HG02970 (cell line): ENCODE results near the gene TMEM69.

ENCODE experiments used
- ATAC-seq: cut with Tn5 transposase; IDR thresholded peaks from one replicate; pipeline ENCODE4 v1.9.1; 2021; ENCODE audit warnings: mild to moderate bottlenecking, moderate library complexity, moderate number of reproducible peaks; ENCODE audit not compliant: unreplicated experiment, low FRiP score

The TMEM69 gene, protein sequence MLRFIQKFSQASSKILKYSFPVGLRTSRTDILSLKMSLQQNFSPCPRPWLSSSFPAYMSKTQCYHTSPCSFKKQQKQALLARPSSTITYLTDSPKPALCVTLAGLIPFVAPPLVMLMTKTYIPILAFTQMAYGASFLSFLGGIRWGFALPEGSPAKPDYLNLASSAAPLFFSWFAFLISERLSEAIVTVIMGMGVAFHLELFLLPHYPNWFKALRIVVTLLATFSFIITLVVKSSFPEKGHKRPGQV

DNA sequence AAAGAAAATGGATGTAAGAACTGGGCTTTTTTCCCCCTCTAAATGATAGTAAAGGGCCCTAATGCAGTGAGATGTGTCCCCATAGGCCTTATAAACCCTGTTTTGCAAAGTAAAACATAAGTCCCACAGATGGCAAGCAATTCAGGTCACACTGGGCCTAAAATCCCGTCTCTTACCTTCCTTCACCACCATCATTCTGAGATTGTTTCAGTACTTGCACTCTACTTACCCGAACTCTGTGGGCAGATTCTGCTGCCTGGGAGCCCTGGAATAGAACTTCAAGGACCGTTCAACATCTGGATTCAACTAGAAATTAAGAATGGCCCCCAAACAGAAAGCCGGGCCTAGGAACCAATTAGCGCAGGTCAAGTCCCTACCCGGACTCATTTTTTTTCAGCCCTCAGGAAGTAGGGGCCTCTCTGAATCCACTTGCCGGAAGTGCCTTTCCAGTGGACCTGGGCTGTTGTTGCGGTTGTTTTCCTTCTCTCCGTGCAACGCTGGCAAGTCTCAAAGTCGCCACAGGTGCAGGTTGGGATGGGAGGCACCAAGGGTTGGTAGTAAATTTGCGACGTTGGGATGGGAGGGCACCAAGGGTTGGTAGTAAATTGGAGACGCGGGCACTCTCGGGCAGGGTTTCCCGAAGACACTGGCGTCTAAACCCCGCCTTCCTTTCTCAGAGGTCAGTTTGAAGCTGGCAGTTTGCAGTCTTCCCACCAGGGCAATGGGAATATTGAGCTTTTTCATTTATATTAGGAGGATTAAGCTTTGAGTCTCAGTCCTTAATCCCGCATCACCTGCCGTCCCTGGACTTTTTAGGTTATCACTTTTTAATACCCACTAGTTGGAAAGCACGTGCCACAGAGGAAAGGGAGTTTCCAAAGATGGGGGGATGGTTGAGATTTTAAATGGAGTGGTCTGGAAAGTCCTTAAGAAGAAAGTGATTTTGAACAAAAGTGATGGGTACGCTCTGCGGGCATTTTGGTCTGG lies at the start of gene TMEM69:
Gene TMEM69 (plus strand): TSS at position 428 of the 987 bp plus-strand sequence. CDS start 2,888 bp downstream, outside the sequence.
- no peak for ATAC-seq

DNA sequence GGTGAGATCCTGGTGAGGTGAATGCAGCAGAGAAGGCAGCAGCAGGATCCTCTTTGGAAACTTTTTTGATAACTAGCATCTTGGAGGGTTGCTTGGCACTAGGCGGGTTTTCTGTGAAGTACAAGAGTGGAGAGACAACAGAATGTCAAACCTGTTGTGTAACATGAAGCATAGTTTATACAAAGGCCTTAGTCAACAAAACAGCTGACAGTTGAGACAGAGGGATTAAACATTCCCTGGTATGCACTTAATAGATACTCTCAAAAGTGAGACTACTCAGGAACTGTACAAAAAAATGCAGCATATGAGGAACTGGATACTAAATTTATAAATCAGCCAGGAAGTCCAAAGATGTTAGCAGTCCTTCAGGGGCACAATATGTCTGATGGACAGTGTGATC lies 47.7 kb upstream of the TMEM69 start:
- ATAC-seq: no peak

DNA sequence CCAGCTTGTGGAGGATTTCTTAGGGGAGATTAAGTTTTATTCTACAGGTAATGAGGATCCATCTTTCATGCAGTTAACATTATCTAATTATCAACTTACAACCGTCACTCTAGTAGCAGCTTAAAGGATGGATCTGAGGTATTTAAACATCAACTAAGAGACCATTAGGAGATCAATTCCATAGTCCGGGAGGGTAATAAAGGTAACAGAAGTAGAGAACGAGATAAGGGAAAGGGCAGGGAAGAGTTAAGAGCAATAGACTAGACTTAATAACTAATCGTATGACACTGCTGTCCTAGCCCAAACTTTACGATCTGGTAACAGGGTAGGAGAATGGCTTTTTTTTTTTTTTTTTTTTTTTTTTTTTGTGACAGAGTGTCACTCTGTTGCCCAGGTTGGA lies 44.7 kb upstream of the TMEM69 start:
- no peak for ATAC-seq

DNA sequence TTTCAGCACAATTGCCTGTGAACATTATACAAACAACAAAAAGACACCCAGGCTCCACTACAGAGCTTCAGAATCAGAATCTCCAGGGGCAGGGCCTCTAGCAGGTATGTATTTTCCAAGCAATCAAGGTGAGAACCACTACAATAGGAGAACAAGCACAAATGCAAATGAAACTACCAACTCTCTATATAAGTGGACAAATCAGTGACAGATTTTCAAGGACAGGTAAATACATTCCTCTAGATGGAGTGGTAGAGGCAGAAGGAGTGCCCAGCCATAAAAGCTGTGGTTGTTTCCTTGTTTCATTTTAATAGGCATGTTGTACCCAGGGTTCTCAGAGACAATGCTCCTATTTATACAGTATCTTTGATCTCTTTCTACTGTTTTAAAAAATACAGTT lies 44.0 kb upstream of the TMEM69 start:
- no peak for ATAC-seq

DNA sequence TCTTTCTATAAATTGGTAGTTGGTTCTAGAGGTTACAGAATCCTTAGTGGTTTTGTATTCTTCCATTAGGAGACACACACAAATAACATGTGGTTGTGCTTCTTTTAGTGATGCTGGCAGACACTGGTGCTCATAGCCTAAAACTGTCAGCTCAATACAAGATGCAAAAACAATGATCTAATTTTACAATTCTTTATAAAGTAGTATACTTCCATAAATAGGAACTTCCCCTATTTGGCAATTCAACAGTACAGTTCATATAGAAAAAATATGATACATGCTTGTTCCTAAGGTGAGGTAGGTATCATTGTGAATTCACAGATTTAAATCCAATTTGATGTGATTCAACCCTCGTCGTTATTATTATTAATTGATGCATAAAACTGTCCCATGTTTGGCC lies 43.3 kb upstream of the TMEM69 start:
- ATAC-seq: no peak

DNA sequence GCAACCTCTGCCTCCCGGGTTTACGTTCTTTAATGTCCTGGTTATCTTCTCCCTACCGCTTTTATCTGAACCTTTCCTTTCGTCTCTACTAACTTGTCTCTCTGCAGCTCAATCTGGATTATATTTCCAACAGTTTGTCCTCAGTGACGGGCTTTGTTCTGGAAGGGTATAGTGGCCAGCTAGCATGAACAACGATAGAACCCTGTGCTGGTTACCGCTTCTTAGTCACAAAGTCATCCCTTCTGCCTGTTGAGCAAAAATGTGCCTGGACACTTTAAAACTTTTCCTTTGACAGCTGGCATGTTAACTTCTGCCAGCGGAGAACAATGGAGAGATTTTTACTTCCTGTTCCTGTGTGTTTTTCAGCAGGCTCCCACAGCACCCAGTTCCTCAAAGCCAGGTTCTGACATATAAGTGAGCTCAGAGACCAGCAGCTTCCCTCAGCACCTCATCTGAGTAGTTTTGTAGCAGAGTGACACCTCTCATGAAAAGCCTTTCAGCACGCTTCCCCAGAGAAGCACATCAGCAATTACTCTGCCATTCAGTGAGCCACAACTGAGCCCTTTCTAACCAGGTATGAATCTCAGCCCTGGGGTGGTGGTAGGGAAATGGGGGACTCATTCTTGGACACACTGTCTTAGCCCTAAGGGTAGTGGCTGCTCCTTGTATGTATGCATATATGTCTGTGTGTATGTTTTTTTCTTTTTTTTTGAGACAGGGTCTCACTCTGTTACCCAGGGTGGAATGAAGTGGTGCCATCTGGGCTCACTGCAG lies 40.5 kb upstream of the TMEM69 start:
- no peak for ATAC-seq

DNA sequence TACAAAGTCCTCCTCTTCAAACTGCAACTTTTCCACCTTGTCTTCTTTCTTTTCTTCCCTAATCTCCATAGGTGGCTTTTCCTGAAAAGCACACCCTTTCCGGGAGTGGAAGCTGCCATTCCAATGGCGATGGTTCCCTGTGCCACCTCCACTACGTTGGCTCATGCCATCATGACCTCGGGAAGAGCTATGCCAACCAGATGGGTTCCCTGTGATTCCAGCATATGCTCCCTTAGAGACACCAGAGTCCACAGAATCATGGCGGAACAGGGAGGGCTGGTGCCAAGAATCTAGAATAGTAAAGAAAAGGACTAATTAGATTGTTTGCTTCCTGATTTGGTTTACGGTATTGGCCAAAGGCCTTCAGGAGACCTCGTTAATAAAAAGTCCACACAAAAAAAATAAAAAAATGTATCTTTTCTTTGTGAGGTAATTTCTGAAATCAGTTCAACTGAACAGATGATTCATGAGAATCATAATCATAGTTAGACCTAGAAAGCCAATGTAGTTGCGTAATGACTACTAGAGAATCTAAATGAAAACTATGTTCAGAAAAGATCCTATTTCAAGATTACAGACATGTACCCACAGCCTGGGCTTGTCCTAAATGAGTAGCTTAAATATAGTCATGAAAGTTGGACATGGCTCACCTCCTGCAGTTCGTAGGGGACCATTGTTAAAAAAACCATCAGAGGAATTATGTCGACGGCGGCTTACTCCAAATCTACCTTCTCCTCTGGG lies 33.3 kb upstream of the TMEM69 start:
- no peak for ATAC-seq

DNA sequence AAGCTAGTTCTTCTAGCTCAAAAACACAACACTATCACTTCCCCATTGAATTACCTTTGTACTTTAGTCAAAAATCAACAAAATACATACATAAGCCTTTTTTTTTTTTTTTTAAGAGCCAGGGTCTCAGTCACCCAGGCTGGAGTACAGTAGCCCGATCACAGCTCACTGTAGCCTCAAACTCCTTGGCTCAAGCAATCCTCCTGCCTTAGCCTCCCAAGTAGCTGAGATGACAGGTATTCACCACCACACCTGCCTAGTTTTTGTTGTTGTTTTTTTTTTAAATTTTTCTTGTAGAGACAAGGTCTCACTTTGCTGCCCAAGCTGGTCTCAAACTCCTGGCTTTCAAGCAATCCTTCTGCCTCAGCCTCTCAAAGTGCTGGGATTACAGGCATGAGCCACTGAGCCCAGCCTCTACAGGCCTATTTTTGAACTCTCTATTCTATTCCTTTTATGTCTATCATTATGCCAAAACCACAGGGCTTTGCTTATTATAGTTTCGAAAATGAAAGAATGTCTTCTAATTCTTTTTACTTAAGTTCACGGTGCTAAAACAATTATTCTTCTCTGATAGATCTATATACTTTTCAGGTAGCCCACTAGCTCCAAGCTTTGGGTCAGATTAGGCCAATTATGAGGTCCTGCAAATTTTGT lies 31.3 kb upstream of the TMEM69 start:
- ATAC-seq: no peak

DNA sequence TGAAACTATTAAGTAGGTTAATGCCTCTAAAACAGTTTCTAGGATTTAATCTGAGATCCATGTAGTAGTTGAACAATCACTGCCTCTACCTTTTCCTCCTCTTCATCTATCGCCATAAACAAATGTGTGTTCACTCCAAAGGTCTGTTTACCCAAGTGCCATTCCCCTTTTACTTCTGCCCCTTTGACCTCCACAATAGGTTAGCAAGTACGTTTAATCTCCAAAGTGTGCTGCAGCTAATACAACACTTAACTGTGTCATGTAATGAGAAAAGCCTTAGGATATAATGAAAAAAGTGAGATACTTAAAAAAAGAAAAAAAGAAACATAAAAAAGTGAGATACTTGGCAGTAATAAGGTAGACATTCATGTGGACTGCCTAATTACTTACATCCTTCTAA lies 29.8 kb upstream of the TMEM69 start:
- no peak for ATAC-seq

DNA sequence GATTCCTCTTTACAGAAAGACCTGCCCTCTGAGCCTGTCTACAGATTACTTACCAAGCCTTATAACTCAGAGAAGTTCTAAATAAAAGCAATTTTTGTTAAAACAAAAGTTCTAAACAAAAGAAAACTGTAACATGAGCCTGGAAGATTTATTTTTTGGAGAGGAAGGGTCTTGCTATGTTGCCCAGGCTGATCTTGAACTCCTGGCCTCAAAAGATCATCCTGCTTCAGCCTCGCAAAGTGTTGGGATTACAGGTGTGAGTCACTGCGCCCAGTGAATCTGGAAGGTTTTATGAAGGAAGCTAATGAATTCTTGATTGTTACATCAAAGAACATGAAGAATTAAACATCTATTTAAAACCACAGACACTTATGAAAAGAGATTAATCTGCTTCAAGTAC lies 28.8 kb upstream of the TMEM69 start:
- no peak for ATAC-seq

DNA sequence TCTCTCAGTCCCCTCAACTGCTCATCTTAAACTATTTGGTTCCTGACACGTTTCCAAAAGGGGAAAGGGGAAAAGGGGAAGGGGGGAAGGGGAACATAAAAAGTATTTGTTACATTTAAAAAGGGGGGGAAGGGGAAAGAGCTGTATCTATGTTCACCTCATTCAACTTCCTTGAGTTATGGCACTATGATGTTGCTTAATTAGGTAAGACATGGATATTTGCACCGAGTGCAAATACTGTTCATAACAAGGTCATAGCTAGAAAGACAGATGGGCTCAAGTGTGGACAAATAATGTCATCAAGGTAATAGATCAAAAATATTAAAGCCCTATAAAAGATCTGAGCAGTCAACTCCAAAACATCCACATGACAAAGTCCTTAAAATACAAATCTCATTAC lies 27.6 kb upstream of the TMEM69 start:
- ATAC-seq: no peak

DNA sequence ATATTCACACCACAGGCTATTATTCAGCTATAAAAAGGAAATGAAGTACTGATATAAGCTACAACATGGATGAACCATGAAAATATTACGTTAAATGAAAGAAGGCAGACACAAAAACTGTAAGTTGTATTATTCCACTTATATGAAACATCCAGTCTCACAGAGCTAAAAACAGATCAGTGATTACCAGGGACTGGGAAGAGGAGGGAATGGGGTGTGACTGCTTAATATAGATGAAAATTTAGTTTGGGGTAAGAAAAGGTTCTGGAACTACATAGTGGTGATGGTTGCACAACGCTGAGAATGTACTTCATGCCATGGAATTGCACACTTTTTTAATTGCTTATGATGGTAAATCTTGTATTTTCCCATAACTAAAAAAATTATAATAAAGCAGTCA lies 21.1 kb upstream of the TMEM69 start:
- ATAC-seq: no peak

DNA sequence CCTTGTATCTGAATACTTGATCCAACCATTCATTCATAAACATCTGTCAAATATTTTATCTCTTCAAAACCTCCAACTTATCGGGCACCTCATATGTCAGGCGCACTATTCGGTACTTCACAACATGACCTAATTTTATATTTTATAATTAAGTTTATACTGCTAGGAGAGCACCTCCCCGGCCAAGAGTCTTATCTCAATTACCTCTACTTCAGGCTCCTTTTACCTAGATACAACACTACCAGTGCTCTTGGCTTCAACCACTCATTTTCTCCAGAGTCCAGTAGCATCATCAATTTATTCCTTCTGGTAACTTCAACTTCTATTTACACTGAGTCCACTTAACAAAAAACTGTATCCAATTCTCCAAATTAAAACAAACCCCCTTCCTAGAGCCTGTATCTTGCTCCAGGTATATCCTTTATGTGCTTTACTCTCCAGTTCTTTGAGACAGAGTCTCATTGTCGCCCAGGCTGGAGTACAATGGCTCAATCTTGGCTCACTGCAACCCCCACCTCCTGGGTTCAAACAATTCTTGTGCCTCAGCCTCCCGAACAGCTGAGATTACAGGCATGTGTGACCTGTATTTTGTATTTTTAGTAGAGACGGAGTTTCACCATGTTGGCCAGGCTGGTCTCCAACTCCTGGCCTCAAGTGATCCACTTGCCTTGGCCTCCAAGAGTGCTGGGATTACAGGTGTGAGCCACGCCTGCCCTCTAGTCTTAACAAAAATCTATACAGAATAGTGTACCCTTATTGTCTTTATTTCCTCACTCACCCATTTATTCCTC lies 20.5 kb upstream of the TMEM69 start:
- no peak for ATAC-seq

DNA sequence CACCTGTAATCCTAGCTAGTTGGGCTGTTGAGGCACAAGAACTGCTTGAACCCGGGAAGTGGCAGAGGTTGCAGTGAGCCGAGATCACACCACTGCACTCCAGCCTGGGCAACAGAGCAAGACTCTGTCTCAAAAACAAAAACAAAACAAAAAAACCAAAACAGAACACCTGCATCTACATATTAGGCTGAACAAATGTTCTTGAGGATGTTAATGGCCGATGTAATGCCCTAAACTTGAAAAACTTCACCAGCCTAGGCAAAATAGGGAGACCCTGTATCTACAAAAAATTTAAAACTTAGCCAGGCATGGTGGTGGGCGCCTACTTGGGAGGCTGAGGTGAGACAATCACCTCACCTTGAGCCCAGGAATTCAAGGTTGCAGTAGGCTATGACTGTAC lies 19.5 kb upstream of the TMEM69 start:
- ATAC-seq: no peak

DNA sequence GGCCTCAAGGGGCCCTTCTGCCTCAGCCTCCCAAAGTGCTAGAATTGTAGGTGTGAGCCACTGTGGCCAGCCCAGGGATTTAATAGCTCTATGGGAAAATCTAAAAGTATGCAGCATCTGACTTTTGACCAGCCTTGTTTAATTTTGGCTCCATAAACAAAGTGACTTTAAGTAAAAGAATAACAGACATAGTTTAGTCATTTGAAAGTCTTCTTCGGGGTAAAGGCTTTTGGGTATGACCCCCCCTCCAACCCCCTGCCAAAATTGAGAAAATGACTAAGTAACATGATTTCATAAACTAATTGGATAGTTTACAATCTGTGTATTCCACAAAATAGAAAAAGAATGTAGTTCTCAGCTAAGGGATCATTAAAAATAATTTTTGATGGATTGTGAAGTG lies 18.6 kb upstream of the TMEM69 start:
- no peak for ATAC-seq

DNA sequence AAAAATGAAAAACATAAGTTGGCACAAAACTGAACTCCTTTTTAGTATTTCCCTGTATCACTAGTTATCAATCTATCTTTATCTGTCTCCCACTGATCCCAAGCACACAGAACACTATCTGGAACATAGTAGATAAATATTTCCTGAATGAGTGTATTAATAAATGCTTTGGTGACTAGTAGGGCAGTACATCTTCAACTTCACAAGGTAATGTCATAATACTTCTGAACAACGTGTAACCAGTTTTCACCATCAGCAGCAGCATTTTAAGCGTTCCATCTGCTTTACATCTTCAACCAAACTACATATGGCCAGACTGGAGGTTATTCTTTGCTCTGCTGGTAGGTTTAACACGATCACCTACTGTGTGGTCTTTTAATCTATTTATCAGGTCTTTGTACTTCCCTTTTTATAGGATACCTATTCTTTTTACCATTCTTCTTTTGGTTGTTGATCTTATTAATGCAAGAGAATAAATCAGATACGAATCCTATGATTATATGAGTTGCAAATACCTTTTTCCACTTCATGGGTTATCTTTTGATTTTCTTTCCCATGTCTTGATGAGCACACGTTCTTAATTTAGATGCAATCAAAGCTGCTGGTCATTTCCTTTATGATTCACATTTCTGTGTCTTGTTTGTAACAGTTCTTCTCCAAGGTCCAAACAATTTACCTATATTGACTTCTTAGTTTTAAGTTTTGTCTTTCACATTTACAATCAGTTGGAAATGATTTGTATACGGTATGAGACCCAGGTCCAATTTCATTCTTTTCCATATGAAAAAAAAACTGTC lies 17.9 kb upstream of the TMEM69 start:
- ATAC-seq: no peak

DNA sequence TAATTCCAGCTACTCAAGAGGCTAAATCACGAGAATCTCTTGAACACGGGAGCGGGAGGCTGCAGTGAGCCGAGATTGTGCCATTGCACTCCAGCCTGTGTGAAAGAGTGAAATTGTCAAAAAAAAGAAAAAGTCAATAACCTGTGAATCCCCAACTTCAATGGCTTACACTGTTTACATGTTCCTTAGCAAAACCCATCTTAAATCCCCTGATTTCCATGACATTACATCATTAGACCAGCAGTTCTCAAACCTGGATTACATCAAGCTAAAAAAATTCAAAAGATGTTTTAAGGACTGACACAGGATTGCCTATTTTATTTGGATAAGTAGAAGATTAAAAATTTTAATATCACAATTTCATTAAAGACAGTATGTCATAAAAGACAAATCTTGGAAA lies 14.0 kb upstream of the TMEM69 start:
- ATAC-seq: no peak

DNA sequence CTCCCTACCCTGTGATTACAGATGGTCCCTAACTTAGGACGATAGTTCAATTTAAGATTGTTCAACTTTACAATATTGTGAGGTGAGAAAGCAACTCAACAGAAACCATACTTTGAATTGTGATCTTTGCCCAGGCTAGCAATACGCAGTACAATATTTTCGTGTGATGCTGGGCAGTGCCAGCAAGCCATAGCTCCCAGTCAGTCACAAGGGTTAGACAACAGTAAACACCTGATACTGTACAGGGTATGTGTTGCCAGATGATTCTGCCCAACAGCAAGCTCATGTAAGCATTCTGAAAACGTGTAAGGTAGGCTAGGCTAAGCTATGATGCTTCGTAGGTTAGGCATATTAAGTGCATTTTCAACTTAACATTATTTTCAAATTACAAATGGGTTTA lies 13.5 kb upstream of the TMEM69 start:
- no peak for ATAC-seq
